ENCODE measurements around the gene ADCY2. TPM values are rescaled to one million over a fixed set of nuclear protein-coding genes. Genes with fewer than 3 reads are reported as not detected.

Gene ADCY2
- total and polyA plus RNA-seq, 9 of the 15 experiments (the other 6 are each of a cell fraction or from before 2014, with no cell fraction given): 0.01 to 0.15 (median 0.03) TPM; not detected in 5

DNA sequence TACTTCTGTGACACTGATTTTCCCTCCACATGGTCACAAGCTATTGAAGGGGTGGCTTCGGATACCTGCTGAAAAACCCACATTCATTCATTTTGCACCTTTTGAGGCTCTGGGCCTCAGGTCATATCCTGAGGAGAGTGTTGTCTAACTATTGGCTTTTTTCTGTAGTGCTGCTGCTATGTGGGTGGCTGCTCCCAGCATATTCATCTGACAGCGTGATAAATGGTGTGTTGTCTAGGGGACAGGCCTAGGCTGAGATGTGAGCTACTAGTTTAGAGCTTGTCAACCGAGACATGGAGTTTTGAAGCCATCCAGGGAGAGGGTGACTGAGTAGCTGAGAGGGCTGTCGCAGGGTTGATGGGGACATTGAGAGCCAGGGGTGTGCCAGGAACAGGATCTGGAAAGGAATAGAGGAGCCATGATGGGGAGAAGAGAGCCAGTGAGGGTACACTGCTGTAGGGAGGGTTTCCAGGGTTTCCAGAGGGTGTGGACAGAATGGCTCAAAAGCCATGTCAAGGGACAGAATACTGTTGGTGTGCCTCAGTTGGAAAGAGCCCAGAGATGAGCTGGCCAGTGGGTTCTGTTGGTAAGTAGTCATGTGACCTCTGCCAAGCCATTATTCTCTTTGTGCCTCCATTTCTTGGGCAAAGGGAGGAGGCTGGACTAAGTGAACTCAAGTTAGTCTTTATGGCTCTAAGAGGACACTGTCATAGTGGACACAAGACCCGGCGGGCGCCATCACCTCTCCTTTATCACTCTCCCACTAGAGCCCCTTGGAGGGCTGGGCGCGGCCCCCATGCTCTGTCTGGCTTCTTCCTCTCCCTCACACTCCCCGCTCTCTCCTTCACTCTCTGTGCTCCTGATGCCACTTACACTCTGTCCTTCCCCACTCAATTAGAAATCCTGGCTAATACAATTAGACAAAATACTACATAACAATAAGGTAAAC is 19.9 kb downstream of the ADCY2 start:
- Histone ChIP-seq H3K9me3 (replicated peaks; ENCODE audit: control insufficient read depth, insufficient read depth, low read depth, low read length) (no peaks in the 10 kb centered on the region), H3K9me1 (ENCODE audit: control insufficient read depth, insufficient read depth, low read length) (no peaks in the 10 kb centered on the region), H3K27ac (ENCODE audit: extremely low read depth, low read depth, low read length) (no peak overlapping the region), H3K79me2 (ENCODE audit: control insufficient read depth, insufficient read depth, low read length) (no peaks in the 10 kb centered on the region), H4K20me1 (replicated peaks; ENCODE audit: control insufficient read depth, insufficient read depth, low read length) (no peaks in the 10 kb centered on the region), H3K4me1 (replicated peaks in 1 of 2; ENCODE audit: control insufficient read depth in 2 of 2, insufficient read depth in 2 of 2, low read length in 2 of 2) (no peaks in the 10 kb centered on the region), H3K4me3 (no peak overlapping the region), H3K27me3 (ENCODE audit: control insufficient read depth in 2 of 2, insufficient read depth in 2 of 2, low read length in 2 of 2) (peaks cover 0 to 23% of the 10 kb centered on the region in 2 experiments; a peak in 2 of 5 replicates), H3K36me3 (ENCODE audit: control insufficient read depth, insufficient read depth, low read length) (no peaks in the 10 kb centered on the region), H3K4me2 (ENCODE audit: insufficient read depth, low read length) (no peak overlapping the region), H3K9ac (ENCODE audit: insufficient read depth in 1 of 2, low read depth in 2 of 2, low read length in 2 of 2) (no peak overlapping the region), H2AFZ (ENCODE audit: low read depth, low read length) (no peak overlapping the region)
- ATAC-seq (no peak), DNase-seq (ENCODE audit: extremely low read depth in 1 of 4, low spot score in 3 of 4) (no peak), FAIRE-seq (no peak)
- TF ChIP-seq, protein P1, sequence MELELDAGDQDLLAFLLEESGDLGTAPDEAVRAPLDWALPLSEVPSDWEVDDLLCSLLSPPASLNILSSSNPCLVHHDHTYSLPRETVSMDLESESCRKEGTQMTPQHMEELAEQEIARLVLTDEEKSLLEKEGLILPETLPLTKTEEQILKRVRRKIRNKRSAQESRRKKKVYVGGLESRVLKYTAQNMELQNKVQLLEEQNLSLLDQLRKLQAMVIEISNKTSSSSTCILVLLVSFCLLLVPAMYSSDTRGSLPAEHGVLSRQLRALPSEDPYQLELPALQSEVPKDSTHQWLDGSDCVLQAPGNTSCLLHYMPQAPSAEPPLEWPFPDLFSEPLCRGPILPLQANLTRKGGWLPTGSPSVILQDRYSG (tag; conservative IDR thresholded peaks at IDR 0.05; ENCODE audit: low read depth): no peak
- TF ChIP-seq, protein P2, sequence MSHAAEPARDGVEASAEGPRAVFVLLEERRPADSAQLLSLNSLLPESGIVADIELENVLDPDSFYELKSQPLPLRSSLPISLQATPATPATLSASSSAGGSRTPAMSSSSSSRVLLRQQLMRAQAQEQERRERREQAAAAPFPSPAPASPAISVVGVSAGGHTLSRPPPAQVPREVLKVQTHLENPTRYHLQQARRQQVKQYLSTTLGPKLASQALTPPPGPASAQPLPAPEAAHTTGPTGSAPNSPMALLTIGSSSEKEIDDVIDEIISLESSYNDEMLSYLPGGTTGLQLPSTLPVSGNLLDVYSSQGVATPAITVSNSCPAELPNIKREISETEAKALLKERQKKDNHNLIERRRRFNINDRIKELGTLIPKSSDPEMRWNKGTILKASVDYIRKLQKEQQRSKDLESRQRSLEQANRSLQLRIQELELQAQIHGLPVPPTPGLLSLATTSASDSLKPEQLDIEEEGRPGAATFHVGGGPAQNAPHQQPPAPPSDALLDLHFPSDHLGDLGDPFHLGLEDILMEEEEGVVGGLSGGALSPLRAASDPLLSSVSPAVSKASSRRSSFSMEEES (CRISPR knock-in tag; IDR thresholded peaks at IDR 0.05): peak; percentile 52
- BruUV-seq (replicated peaks): no TSS peak
- ChIA-PET POLR2A (no interaction called here), CTCF (ENCODE audit: low intra/inter-chr PET ratio) (no interaction called here)
- in situ Hi-C loops (cut with MboI) (no loop called here), intact Hi-C loops (cut with micrococcal nuclease) (no loop called here)
- WGBS (ENCODE audit: insufficient coverage, low coverage, missing lambda C conversion rate): 3% methylated on average over 10 of the region's 10 CpGs

Data from K562 (cell line).